ENCODE data around the gene CAMK4. TPM values are rescaled to one million over a fixed set of nuclear protein-coding genes. Genes with fewer than 3 reads are reported as not detected.

Gene CAMK4
- total and polyA plus RNA-seq, 4 donors, result 15.8 to 49.1 (median 25.0) TPM

DNA sequence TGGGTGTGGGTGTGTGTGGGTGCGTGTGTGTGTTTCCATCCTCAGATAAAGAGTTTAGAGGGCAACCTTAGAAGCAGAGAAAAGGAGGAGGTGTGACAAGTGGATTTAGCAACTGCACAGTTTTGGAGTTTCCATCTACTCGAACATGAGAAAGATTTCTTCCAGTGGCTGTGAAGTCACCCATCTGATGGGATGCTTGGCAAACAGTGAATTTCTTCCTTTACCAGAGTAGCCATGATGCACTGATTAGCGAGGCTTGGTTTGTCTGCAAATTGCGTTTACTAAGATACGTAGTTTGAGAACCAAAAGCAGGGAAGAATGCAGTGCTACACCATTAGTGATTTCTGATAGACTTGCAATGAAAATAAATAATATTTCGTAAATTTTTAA is 288.9 kb downstream of the CAMK4 start:
- no peaks in the 10 kb centered on the region for H3K36me3 ChIP-seq (ENCODE audit: control insufficient read depth, insufficient read depth, low read length)
- H3K4me1 ChIP-seq (ENCODE audit: control insufficient read depth, insufficient read depth, low read length), result peaks cover 6% of the 10 kb centered on the region
- no peaks in the 10 kb centered on the region for H3K9me3 ChIP-seq (ENCODE audit: control insufficient read depth, insufficient read depth, low read length)
- 0% methylated on average over 1 of the region's 6 CpGs for WGBS (ENCODE audit: insufficient coverage)
- DNase-seq (ENCODE audit: low read depth in 4 of 6, low spot score in 6 of 6), result no peak
- H3K4me3 ChIP-seq (ENCODE audit: low read depth, low read length), result peak overlapping the region; percentile 95
- H3K27me3 ChIP-seq (ENCODE audit: control insufficient read depth, insufficient read depth, low read length), result no peaks in the 10 kb centered on the region
- peak overlapping the region; percentile 95 for H3K27ac ChIP-seq (ENCODE audit: low read depth, low read length)

DNA sequence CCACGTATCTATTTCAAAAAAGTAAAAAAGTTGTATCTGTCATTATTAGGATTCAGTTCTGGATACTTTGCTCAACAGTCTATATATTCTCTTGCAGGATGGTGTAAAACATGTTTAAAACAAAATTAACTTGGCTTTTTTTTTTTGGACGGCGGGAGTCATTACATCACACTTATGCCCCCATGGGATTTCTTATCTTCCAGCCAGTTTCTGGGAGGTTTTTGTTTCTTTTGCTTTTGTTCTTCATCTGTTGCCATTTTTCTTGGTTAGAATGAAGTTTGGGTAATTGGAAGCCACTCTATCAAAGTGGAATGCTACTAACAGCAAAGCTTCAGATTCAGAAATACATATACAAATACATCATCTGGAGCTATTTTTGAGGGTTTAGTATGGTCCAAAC is 289.9 kb downstream of the CAMK4 start:
- DNase-seq (ENCODE audit: low read depth in 4 of 6, low spot score in 6 of 6), result no peak
- no peaks in the 10 kb centered on the region for H3K27me3 ChIP-seq (ENCODE audit: control insufficient read depth, insufficient read depth, low read length)
- H3K27ac ChIP-seq (ENCODE audit: low read depth, low read length), result peak overlapping the region; percentile 95
- no peaks in the 10 kb centered on the region for H3K36me3 ChIP-seq (ENCODE audit: control insufficient read depth, insufficient read depth, low read length)
- no peak overlapping the region for H3K4me3 ChIP-seq (ENCODE audit: low read depth, low read length)
- H3K4me1 ChIP-seq (ENCODE audit: control insufficient read depth, insufficient read depth, low read length), result peaks cover 6% of the 10 kb centered on the region
- WGBS (ENCODE audit: insufficient coverage), result no CpG with 5 or more reads among the region's 3 CpGs
- H3K9me3 ChIP-seq (ENCODE audit: control insufficient read depth, insufficient read depth, low read length), result no peaks in the 10 kb centered on the region

DNA sequence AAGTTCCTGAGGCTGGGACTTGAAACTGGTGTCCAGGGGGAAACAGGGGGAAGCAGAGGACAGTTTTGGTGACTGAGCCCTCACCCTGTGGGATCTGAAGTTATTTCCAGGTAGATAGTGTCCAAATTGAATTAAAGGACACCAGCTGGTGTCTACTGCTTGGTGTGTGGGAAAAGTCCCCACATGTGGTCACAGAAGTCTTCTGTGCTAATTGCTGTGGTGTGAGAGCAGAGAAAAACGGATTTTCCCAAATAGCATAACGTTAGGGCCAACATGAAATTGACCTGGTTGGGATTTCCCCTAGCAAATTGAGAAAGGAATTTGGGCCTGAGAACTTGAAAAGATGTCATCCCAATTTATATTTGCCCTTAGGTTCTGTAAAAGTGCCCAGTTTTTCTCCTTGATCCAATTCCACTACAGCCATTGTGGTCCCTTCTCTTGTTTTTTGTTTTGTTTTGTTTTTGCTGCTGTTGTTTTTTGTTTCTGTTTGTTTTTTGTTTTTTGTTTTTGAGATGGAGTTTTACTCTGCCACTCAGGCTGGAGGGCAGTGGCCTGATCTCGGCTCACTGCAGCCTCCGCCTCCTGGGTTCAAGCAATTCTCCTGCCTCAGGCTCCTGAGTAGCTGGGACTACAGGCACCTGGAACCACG is 293.8 kb downstream of the CAMK4 start:
- Histone ChIP-seq H3K4me3 (ENCODE audit: low read depth, low read length) (no peak overlapping the region), H3K27ac (ENCODE audit: low read depth, low read length) (no peak overlapping the region), H3K36me3 (ENCODE audit: control insufficient read depth, insufficient read depth, low read length) (no peaks in the 10 kb centered on the region), H3K4me1 (ENCODE audit: control insufficient read depth, insufficient read depth, low read length) (no peaks in the 10 kb centered on the region), H3K9me3 (ENCODE audit: control insufficient read depth, insufficient read depth, low read length) (no peaks in the 10 kb centered on the region), H3K27me3 (ENCODE audit: control insufficient read depth, insufficient read depth, low read length) (no peaks in the 10 kb centered on the region)
- no peak for DNase-seq (ENCODE audit: low read depth in 4 of 6, low spot score in 6 of 6)
- 100% methylated on average over 5 of the region's 5 CpGs for WGBS (ENCODE audit: insufficient coverage)

DNA sequence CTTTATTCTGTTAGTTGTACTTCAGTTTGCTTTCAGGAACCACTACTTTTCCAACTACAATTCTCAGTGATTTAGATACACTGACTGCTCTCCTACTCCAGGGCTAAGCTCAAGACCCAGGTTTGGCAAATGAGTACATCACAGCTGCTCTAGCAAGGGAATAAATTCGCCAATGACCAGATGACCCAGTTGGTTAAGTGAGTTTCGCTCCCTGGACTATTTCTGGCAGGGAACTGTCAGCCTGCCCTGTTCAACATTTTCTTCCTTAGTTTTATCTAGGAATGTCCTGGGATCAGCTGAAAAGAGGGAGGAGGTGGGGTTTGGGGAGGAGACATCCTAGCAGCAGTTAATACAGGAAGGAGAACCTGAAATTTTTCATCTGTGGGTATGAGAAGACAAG is 294.6 kb downstream of the CAMK4 start:
- no peak for DNase-seq (ENCODE audit: low read depth in 4 of 6, low spot score in 6 of 6)
- WGBS (ENCODE audit: insufficient coverage), result 92% methylated on average over 2 of the region's 2 CpGs
- Histone ChIP-seq H3K36me3 (ENCODE audit: control insufficient read depth, insufficient read depth, low read length) (no peaks in the 10 kb centered on the region), H3K4me3 (ENCODE audit: low read depth, low read length) (no peak overlapping the region), H3K4me1 (ENCODE audit: control insufficient read depth, insufficient read depth, low read length) (no peaks in the 10 kb centered on the region), H3K27me3 (ENCODE audit: control insufficient read depth, insufficient read depth, low read length) (no peaks in the 10 kb centered on the region), H3K27ac (ENCODE audit: low read depth, low read length) (no peak overlapping the region), H3K9me3 (ENCODE audit: control insufficient read depth, insufficient read depth, low read length) (no peaks in the 10 kb centered on the region)

DNA sequence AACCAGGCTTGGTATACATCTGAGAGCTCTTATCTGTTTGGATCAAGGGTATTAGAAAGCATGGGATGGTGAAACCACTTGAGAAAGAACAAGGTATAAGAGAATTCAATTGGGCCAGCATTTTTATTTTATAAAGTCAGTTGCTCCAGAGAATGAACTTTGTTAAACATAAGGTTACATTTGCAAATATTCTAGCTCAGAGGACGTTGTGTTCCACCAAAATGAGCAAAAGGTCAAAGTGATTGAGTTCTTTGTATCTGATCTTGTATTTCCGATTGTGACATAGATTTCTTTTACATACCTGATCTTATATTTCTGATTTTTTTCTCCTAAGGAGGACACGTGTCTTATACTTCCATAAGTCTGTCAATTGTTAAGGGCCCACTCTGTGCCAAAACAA is 296.7 kb downstream of the CAMK4 start:
- Histone ChIP-seq H3K4me1 (ENCODE audit: control insufficient read depth, insufficient read depth, low read length) (no peaks in the 10 kb centered on the region), H3K9me3 (ENCODE audit: control insufficient read depth, insufficient read depth, low read length) (no peaks in the 10 kb centered on the region), H3K36me3 (ENCODE audit: control insufficient read depth, insufficient read depth, low read length) (no peaks in the 10 kb centered on the region), H3K4me3 (ENCODE audit: low read depth, low read length) (no peak overlapping the region), H3K27me3 (ENCODE audit: control insufficient read depth, insufficient read depth, low read length) (no peaks in the 10 kb centered on the region), H3K27ac (ENCODE audit: low read depth, low read length) (no peak overlapping the region)
- no peak for DNase-seq (ENCODE audit: low read depth in 4 of 6, low spot score in 6 of 6)
- 89% methylated on average over 1 of the region's 3 CpGs for WGBS (ENCODE audit: insufficient coverage)

DNA sequence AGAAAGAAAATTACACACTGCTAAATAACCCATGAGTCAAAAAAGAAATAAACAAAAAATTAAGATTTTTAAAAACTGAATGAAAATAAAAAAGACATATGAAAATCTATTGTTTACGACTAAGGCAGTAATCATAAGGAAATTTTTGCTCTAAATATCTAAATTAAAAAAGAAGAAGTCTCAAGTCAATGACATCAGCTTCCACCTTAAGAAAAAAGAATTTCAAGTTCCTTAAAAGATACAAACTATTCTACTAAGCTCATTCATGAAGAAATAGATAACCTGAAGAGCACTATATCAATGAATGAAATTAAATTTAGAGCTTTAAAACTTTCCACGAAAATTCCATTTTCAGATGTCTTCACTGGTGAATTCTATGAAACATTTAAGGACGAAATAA is 303.9 kb downstream of the CAMK4 start:
- H3K27me3 ChIP-seq (ENCODE audit: control insufficient read depth, insufficient read depth, low read length), result no peaks in the 10 kb centered on the region
- H3K9me3 ChIP-seq (ENCODE audit: control insufficient read depth, insufficient read depth, low read length), result no peaks in the 10 kb centered on the region
- no peak overlapping the region for H3K4me3 ChIP-seq (ENCODE audit: low read depth, low read length)
- no peaks in the 10 kb centered on the region for H3K36me3 ChIP-seq (ENCODE audit: control insufficient read depth, insufficient read depth, low read length)
- no peaks in the 10 kb centered on the region for H3K4me1 ChIP-seq (ENCODE audit: control insufficient read depth, insufficient read depth, low read length)
- DNase-seq (ENCODE audit: low read depth in 4 of 6, low spot score in 6 of 6), result no peak
- WGBS (ENCODE audit: insufficient coverage), result 100% methylated on average over 1 of the region's 3 CpGs
- H3K27ac ChIP-seq (ENCODE audit: low read depth, low read length), result no peak overlapping the region

DNA sequence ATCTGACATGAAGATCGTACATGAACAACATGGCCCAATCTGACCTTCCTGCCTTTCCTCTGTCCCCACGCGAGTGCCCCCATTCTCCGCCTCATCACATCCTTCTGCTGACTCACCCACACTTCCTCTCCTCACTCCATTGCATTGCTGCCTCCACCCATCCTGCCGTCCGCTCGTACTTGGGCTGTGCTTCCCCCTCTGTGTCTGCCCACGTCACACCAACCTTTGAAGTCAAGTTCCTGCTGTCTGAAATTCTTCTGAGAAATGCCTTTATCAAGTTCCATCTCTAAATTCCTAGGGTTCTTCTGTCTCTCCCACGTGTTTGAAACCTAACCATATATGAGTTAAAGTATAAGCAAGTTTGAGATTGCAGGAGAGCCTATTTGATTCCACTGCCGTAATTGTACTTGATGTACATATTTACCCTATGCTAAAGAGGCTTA is 306.1 kb downstream of the CAMK4 start:
- no peaks in the 10 kb centered on the region for H3K4me1 ChIP-seq (ENCODE audit: control insufficient read depth, insufficient read depth, low read length)
- H3K27me3 ChIP-seq (ENCODE audit: control insufficient read depth, insufficient read depth, low read length), result no peaks in the 10 kb centered on the region
- H3K27ac ChIP-seq (ENCODE audit: low read depth, low read length), result no peak overlapping the region
- no peak overlapping the region for H3K4me3 ChIP-seq (ENCODE audit: low read depth, low read length)
- no peaks in the 10 kb centered on the region for H3K9me3 ChIP-seq (ENCODE audit: control insufficient read depth, insufficient read depth, low read length)
- 86% methylated on average over 8 of the region's 10 CpGs for WGBS (ENCODE audit: insufficient coverage)
- H3K36me3 ChIP-seq (ENCODE audit: control insufficient read depth, insufficient read depth, low read length), result no peaks in the 10 kb centered on the region
- DNase-seq (ENCODE audit: low read depth in 4 of 6, low spot score in 6 of 6), result no peak

DNA sequence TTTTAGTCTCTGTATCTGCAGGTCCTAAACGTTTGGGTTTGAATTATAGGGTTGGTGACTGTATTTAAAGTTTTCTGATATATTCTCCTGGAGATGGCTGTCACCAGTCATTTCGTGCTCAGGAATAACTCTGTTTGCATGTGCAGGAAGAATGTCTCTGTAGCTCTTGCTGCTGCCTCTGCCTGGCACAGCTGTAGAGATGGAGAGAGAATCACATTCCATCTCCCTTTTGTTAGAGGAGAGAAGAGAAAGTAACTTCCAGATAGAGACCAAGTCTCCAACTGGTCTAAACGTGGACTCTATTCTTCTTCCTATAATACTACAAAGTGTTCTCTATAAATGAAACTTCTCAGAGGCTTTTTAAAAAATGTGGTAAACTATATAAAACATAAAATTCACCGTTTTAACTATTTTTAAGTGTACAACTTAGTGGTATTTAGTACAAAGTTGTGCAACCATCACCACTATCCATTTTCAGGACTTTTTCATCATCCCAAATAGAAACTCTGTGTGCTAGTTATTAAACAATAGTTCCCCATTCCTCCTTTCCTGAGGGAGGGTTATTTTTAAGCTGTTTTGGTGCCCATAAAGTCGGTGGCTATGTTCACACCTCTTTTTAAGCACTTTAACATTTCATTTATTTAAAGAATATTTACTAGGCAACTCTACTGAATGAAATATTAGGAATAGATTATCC is 308.9 kb downstream of the CAMK4 start:
- Histone ChIP-seq H3K27ac (ENCODE audit: low read depth, low read length) (no peak overlapping the region), H3K4me1 (ENCODE audit: control insufficient read depth, insufficient read depth, low read length) (no peaks in the 10 kb centered on the region), H3K4me3 (ENCODE audit: low read depth, low read length) (no peak overlapping the region), H3K36me3 (ENCODE audit: control insufficient read depth, insufficient read depth, low read length) (no peaks in the 10 kb centered on the region), H3K27me3 (ENCODE audit: control insufficient read depth, insufficient read depth, low read length) (no peaks in the 10 kb centered on the region), H3K9me3 (ENCODE audit: control insufficient read depth, insufficient read depth, low read length) (no peaks in the 10 kb centered on the region)
- 64% methylated on average over 2 of the region's 5 CpGs for WGBS (ENCODE audit: insufficient coverage)
- DNase-seq (ENCODE audit: low read depth in 4 of 6, low spot score in 6 of 6), result no peak

DNA sequence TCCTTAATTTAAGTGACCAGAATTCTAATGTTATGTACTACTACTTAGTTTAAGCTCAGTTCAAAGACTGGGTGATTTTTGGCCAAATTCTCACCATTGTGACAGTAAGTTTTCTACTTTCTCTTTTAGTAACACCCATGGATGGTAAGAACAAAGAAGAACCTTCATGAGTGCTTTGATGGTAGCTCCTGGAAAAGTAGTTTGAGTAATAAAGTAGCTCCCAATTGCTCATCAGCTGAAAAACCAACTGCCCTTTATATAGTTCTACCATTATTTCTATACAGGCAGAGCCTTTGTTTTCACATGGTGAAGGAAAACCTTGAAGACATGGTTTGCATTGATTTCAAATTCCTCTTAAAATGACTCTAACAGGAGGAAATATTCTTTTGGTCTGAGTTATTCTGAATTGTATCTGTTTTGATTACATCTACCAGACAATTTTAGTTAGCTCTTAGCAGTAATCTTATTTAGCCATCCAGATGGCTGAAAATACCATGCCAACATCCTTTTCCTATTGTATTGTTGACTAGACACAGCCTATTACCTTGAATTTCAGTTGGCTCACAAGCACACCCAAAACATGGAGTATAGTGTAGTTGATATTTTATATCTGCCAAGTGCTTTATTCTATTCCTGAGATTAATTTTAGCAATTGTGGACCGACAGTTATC is 311.8 kb downstream of the CAMK4 start:
- no peak for DNase-seq (ENCODE audit: low read depth in 4 of 6, low spot score in 6 of 6)
- WGBS (ENCODE audit: insufficient coverage), result no CpG with 5 or more reads among the region's 1 CpG
- Histone ChIP-seq H3K9me3 (ENCODE audit: control insufficient read depth, insufficient read depth, low read length) (no peaks in the 10 kb centered on the region), H3K4me1 (ENCODE audit: control insufficient read depth, insufficient read depth, low read length) (no peaks in the 10 kb centered on the region), H3K36me3 (ENCODE audit: control insufficient read depth, insufficient read depth, low read length) (no peaks in the 10 kb centered on the region), H3K27me3 (ENCODE audit: control insufficient read depth, insufficient read depth, low read length) (no peaks in the 10 kb centered on the region), H3K27ac (ENCODE audit: low read depth, low read length) (no peak overlapping the region), H3K4me3 (ENCODE audit: low read depth, low read length) (no peak overlapping the region)

All from spinal cord (tissue), 10 donors.